Neural progenitor cell (in vitro differentiated cells): Measurements from ENCODE around the gene SMIM35.

Experiments used
- EZH2 ChIP-seq: fragments of 200-600 bp; sonication (generic); IDR thresholded peaks from 2 replicates; pipeline ENCODE4 v1.6.1; 2017; ENCODE audit warnings: antibody characterized with exemption, mild to moderate bottlenecking, moderate library complexity
- TF ChIP-seq, protein P1 (sequence below): fragments of 200-600 bp; sonication (generic); IDR thresholded peaks from 2 replicates; pipeline ENCODE4 v1.5.1; 2017; ENCODE audit warnings: antibody characterized with exemption, mild to moderate bottlenecking

DNA sequence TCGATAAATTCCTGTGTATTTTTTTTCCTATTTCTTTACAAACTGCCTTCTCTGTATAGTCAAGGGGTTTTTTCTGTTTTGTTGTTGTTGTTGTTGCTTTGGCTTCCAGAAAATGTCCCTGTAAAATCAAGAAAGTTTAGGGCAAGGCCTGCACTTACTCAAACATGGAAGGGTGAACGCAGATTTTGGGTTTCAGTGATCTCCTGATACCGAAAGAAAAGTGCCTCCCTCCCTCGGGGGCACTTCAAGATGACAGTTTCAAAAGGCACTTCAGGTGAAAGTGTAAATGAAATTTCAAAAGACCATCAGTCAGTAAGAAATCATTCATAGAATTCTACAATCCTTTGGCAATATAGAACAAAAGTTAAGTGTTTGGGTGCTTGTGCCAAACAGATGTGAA, 53.3 kb downstream of the SMIM35 start:
- TF ChIP-seq, protein P1, sequence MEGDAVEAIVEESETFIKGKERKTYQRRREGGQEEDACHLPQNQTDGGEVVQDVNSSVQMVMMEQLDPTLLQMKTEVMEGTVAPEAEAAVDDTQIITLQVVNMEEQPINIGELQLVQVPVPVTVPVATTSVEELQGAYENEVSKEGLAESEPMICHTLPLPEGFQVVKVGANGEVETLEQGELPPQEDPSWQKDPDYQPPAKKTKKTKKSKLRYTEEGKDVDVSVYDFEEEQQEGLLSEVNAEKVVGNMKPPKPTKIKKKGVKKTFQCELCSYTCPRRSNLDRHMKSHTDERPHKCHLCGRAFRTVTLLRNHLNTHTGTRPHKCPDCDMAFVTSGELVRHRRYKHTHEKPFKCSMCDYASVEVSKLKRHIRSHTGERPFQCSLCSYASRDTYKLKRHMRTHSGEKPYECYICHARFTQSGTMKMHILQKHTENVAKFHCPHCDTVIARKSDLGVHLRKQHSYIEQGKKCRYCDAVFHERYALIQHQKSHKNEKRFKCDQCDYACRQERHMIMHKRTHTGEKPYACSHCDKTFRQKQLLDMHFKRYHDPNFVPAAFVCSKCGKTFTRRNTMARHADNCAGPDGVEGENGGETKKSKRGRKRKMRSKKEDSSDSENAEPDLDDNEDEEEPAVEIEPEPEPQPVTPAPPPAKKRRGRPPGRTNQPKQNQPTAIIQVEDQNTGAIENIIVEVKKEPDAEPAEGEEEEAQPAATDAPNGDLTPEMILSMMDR = no peak
- TF ChIP-seq EZH2 = no peak
